Muscle of leg (tissue), 11 donors: ENCODE measurements around the gene LRMDA. TPM values are rescaled to one million over a fixed set of nuclear protein-coding genes. Genes with fewer than 3 reads are reported as not detected.

Experiments
- DNase-seq: peaks from one replicate; pipeline ENCODE4 v3.0.0; 2013
- H3K27ac ChIP-seq: one replicate; pipeline ENCODE4 v1.5.1; 2013; ENCODE audit warnings: mild to moderate bottlenecking, low read length, control low read depth
- H3K27me3 ChIP-seq: one replicate; pipeline ENCODE4 v1.6.1; 2013; ENCODE audit warnings: low read length; ENCODE audit not compliant: control insufficient read depth, insufficient read depth
- H3K36me3 ChIP-seq: one replicate; pipeline ENCODE4 v1.6.1; 2013; ENCODE audit warnings: low read length; ENCODE audit not compliant: control insufficient read depth, insufficient read depth
- H3K4me1 ChIP-seq: one replicate; pipeline ENCODE4 v1.6.1; 2013; ENCODE audit warnings: low read length; ENCODE audit not compliant: control insufficient read depth, insufficient read depth
- H3K4me3 ChIP-seq: one replicate; pipeline ENCODE4 v1.5.1; 2013; ENCODE audit warnings: low read length, control low read depth
- H3K9me3 ChIP-seq: replicated peaks from 2 replicates; pipeline ENCODE4 v1.6.1; 2013; ENCODE audit warnings: low read depth, low read length; ENCODE audit not compliant: control insufficient read depth
- WGBS: methylation state at CpG from one replicate; pipeline ENCODE4 v1.1.5; 2013; ENCODE audit warnings: missing lambda C conversion rate; ENCODE audit not compliant: insufficient coverage; 5-methylcytosine and 5-hydroxymethylcytosine counted together
- polyA plus RNA-seq, 8 donors: library from polyadenylated mRNA; unstranded; fragments of 120-200 nt; gene quantifications; one replicate each; pipeline versions ENCODE4 v1.2.1 to v1.2.3, GENCODE V29; 2013; ENCODE audit warnings: inconsistent platforms in 1 of 8, low replicate concordance in 1 of 8; ENCODE audit not compliant: insufficient read length in 8 of 8, insufficient read depth in 1 of 8
- total RNA-seq: library from RNA; stranded (reverse); fragments of 120-200 nt; gene quantifications from one replicate; pipeline ENCODE4 v1.2.4, GENCODE V29; 2013

The LRMDA gene
- total and polyA plus RNA-seq, 9 donors: 4.8 to 7.9 (median 5.7) TPM

DNA sequence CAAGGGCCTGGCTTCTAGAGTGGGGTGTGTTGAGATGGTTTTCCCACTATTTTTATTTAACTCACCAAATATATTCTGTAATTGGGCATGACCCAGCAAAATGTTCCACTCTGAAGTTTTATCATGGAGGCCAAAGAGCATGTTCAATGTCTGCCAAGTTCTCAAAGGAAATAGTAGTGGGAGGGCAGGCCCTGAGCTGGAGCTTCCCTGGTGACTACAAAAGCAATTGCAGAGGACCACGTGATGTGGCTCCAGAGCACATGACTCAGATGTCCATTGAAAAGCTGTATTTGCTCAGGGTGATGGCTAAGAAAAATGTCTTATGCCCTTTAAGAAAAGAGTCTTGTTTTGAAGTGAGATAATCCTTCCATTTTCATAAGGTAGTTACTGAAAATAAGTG, 1024.8 kb downstream of the LRMDA start:
- Histone ChIP-seq H3K36me3 (no peaks in the 10 kb centered on the region), H3K9me3 (no peaks in the 10 kb centered on the region), H3K27ac (no peak overlapping the region), H3K4me1 (no peaks in the 10 kb centered on the region), H3K27me3 (no peaks in the 10 kb centered on the region), H3K4me3 (no peak overlapping the region)
- 50% methylated on average over 1 of the region's 1 CpG for WGBS
- DNase-seq: no peak

DNA sequence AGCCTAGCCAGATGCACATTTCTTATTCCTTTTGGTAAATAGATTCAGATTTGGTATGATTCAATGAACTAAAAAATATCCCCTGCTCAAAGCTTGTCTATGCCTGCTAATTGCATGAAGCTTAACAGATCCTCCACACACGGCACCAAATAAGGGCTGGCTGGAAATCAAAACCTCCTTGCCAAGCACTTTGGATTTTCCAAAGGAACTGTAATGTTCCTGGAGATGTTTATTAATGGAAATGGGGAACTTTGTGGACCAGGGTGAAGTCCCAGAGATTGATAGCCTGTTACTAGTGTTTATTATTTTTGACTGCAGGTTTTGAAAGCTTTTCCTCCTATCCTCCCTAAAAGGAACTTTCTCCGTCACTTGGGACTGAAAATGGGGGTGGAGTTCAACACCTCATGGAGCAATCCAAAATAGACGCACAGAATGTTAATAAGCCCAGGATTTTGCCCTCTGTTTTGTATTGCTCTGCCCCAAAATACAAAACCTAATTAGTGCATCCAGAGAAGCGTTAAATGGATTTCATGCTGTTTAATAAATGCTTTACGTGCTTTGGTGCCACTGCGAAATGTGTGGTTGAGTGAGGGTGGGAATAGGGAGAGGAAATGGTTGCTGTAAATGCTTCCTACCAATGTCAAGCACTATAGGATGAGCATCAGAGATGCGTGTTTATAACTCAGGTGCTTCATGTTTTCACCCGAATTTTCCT, 1027.7 kb downstream of the LRMDA start:
- Histone ChIP-seq H3K27ac (no peak overlapping the region), H3K4me3 (no peak overlapping the region), H3K27me3 (no peaks in the 10 kb centered on the region), H3K9me3 (no peaks in the 10 kb centered on the region), H3K4me1 (peaks cover 10% of the 10 kb centered on the region), H3K36me3 (no peaks in the 10 kb centered on the region)
- peak; percentile 42 for DNase-seq
- WGBS: 89% methylated on average over 3 of the region's 8 CpGs

DNA sequence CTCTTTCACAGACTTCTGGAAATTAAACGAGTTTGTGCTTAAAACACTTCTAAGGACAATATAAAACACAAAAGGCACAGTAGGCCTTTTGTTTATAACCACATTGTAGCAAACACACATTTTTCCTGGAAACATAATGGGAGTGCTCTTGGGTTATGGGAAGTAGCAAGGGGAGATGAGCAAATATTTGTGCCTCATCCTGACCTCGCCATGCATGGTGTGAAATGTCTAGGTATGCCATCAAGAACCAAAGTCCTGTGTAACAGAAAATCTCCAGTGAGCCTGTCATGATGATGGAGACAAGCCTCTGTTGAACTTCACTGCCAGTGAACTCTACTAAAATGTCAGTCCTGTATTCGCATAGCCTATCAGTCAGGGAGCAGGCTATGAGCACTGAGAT, 1029.6 kb downstream of the LRMDA start:
- 100% methylated on average over 2 of the region's 3 CpGs for WGBS
- peaks cover 10% of the 10 kb centered on the region for H3K4me1 ChIP-seq
- H3K27ac ChIP-seq: no peak overlapping the region
- H3K9me3 ChIP-seq: no peaks in the 10 kb centered on the region
- no peaks in the 10 kb centered on the region for H3K27me3 ChIP-seq
- H3K36me3 ChIP-seq: no peaks in the 10 kb centered on the region
- no peak for DNase-seq
- H3K4me3 ChIP-seq: no peak overlapping the region

DNA sequence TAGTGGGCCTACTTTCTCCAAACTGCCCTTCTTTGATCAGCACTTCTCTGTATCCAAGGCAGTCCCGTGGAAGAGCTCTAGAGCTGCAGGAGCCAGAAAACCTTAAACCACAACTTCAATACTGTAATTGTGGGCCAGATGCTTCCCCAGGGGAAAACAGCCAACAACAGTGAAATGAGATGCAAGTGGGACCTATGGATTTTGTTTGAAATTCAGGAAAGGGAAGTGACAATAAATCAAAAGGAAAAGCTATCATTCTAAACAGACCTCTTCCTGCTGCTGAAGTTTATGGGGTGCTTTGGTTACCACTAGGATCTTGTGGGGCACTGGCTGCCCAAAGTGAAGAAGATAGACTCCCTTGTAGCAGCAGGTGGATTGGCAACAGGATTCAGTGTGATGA, 1031.7 kb downstream of the LRMDA start:
- WGBS: no CpG with 5 or more reads among the region's 1 CpG
- Histone ChIP-seq H3K27me3 (no peaks in the 10 kb centered on the region), H3K9me3 (no peaks in the 10 kb centered on the region), H3K36me3 (no peaks in the 10 kb centered on the region), H3K27ac (no peak overlapping the region), H3K4me1 (peaks cover 11% of the 10 kb centered on the region), H3K4me3 (no peak overlapping the region)
- peak; percentile 16 for DNase-seq

DNA sequence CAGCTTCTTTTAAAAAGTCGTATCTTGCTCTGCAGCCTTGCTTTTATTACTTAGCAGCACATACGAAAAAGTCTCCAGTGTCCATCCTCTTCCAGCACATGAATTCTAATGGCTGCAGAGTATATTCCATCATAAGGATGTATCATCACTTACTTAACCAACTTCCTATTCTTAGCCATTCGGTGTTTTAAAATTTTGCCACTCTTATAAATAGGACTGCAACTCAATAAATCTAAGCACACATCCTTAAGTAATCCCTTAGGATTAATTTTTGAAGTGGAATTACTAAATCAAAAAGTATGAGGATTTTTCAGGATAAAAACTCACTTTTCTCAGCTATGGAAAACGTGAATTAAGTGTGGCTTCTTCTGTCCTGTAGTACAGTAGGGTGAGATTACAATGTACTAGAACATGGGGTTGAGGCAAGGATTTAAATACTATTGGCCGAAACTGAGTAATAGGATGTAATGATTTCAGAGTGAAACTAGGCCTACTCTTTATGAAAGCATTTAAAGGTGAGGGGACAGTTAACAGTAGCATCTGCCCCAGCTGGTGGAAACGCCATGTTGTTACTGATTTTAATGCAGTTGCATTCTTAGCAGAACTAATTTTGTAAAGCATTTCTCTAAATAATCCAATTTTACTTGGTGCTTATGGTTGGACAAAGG, 1035.5 kb downstream of the LRMDA start:
- H3K36me3 ChIP-seq: no peaks in the 10 kb centered on the region
- H3K27me3 ChIP-seq: no peaks in the 10 kb centered on the region
- peak; percentile 62 for DNase-seq
- no peak overlapping the region for H3K4me3 ChIP-seq
- whole genome bisulfite sequencing: 42% methylated on average over 3 of the region's 6 CpGs
- H3K27ac ChIP-seq: no peak overlapping the region
- peaks cover 11% of the 10 kb centered on the region for H3K4me1 ChIP-seq
- H3K9me3 ChIP-seq: no peaks in the 10 kb centered on the region

DNA sequence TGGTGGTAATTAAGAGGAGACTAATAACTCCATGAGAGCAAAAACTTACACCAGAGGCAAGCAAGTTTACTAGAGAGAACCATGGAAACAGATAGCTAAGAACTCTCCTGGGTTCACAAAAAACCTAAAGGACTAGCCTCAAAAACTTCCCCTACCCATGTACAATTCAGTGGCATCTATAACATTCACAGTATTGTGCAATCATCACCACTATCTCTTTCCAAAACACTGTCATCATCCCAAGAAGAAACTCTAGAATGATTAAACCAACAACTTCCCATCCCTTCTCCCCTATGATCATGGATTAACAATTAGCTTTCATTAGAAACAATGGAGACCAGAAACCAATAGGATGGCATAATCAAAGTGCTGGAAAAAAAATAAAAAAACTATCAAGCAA, 1038.3 kb downstream of the LRMDA start:
- H3K36me3 ChIP-seq: no peaks in the 10 kb centered on the region
- no peaks in the 10 kb centered on the region for H3K9me3 ChIP-seq
- no peak overlapping the region for H3K27ac ChIP-seq
- peaks cover 2% of the 10 kb centered on the region for H3K4me1 ChIP-seq
- no peak overlapping the region for H3K4me3 ChIP-seq
- no peak for DNase-seq
- no peaks in the 10 kb centered on the region for H3K27me3 ChIP-seq

DNA sequence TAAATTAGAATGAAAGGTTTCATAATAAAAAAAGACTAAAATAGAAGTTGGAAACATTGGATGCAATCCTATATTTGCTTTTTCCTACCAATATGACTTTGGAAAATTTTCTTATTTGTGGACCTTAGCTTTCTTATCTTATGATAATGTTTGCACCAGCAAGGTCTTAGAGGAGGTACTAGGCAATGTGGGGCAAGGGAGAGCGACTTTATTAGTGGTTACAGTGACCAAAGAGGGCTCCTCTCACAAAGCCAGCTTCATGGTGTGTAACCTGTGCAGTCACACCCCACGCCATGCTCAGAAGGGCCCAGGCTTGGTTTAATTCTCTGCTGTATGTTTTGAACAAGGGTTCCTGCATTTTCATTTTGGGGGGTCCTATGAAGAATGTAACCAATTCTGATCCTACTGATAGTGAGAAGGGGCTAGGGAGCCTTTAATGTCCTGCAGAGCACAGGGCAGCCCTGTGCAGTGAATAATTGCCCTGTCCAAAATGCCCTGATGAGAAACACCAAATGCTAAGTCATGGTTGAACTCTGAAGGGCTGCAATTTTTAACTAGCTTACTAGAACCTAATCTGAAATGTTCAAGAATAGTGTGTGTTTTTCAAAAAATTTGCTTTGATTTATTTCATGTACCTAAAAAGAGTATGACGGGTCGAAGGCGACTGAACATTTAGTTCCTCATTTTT, 1047.8 kb downstream of the LRMDA start:
- WGBS: no CpG with 5 or more reads among the region's 5 CpGs
- Histone ChIP-seq H3K27ac (no peak overlapping the region), H3K4me1 (no peaks in the 10 kb centered on the region), H3K36me3 (no peaks in the 10 kb centered on the region), H3K4me3 (no peak overlapping the region), H3K9me3 (no peaks in the 10 kb centered on the region), H3K27me3 (no peaks in the 10 kb centered on the region)
- DNase-seq: no peak

DNA sequence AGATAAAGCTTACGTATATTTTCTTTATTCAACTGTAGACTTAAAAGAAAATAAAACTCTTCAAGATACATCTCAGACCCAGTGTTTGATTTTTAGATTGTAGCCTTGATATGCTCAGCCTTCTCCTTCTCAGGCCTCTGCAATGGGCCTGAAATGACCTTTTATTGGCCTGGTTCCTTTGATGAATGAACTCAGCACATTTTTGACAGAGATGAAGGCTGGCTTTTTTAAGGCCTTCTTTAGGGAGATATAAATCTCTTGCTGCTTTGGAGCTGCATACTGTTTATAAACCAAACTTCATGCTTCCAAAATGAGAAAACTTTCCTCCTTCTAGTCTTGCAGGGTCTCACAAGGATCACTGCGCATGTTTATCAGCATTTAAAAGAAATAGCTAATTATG, 1049.8 kb downstream of the LRMDA start:
- DNase-seq: peak; percentile 13
- no peaks in the 10 kb centered on the region for H3K27me3 ChIP-seq
- H3K4me3 ChIP-seq: no peak overlapping the region
- WGBS: no CpG with 5 or more reads among the region's 2 CpGs
- no peaks in the 10 kb centered on the region for H3K9me3 ChIP-seq
- no peaks in the 10 kb centered on the region for H3K4me1 ChIP-seq
- no peaks in the 10 kb centered on the region for H3K36me3 ChIP-seq
- no peak overlapping the region for H3K27ac ChIP-seq

DNA sequence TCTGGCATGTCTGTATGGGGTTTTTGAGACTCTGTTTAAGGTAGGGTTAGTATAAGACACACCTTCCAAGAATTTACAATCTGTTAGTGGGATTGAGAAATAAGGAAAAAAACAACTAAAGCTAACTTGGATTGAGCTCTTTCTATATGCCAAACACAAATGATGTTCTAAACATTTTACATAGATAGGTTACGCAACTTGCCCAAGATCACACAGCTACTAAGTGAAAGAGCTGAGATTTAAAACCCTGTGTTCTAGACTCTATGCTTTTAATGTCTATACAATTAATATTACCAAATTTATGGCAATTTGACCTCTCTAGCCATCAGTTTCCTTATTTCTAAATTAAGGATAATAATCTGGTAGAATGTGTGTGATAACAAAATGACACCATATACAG, 1056.2 kb downstream of the LRMDA start:
- Histone ChIP-seq H3K4me3 (no peak overlapping the region), H3K9me3 (peaks cover 7% of the 10 kb centered on the region)
- WGBS: no CpG with 5 or more reads among the region's 1 CpG

DNA sequence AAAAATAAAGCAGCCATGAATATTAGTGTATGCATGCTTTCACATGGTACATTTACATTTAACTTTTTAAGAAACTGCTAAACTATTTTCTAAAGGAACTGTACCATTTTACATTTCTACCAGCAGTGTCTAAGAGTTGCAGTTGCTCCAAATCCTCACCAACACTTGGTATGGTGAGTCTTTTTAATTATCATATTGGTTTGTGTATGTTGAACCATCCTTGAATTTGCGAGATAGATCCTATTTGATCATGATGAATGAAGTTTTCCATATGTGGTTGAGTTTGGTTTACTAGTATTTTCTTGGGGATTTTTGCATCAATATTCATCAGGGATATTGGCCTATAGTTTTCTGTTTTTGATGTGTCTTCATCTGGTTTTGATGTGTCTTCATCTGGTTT, 1057.2 kb downstream of the LRMDA start:
- Histone ChIP-seq H3K4me1 (no peaks in the 10 kb centered on the region), H3K27me3 (no peaks in the 10 kb centered on the region), H3K27ac (no peak overlapping the region), H3K4me3 (no peak overlapping the region), H3K36me3 (no peaks in the 10 kb centered on the region), H3K9me3 (peaks cover 7% of the 10 kb centered on the region)
- DNase-seq: no peak
- WGBS: no CpG with 5 or more reads among the region's 1 CpG

More for the DNA sequence above, 1056.2 kb downstream of the LRMDA start:
- no peak for DNase-seq
- H3K27me3 ChIP-seq: no peaks in the 10 kb centered on the region
- no peaks in the 10 kb centered on the region for H3K4me1 ChIP-seq
- H3K27ac ChIP-seq: no peak overlapping the region
- no peaks in the 10 kb centered on the region for H3K36me3 ChIP-seq
